Left colon (tissue), 2 donors: ENCODE results near the gene IRF7. TPM values are rescaled to one million over a fixed set of nuclear protein-coding genes. Genes with fewer than 3 reads are reported as not detected.
"Not testable (repeated sequence)": the region's sequence is repeated elsewhere in the genome, so short reads cannot be mapped to it uniquely, and the experiment has no call there.

ENCODE experiments used
- ATAC-seq: fragments of 200-7000 bp; cut with Tn5 transposase; one replicate; pipeline ENCODE4 v1.9.1; 2020; ENCODE audit warnings: mild to moderate bottlenecking, moderate library complexity
- DNase-seq, 2 donors: peaks; one replicate each; pipeline ENCODE4 v3.0.0-alpha.2; 2020
- intact Hi-C, 2 donors: fragments of 100-400 bp; cut with DNase I in 1 of 2; cut with micrococcal nuclease in 1 of 2; formaldehyde crosslinking; loops; one replicate each; pipeline versions ENCODE4 v1.11.2 to v1.14.0; 2022; cut with DNase I, micrococcal nuclease
- microRNA-seq, 2 donors: library from miRNA; unstranded; fragments of <30 nt; microRNA quantifications; one replicate each; pipeline versions ENCODE4 v1.1.0 to v1.2.0, GENCODE V29; 2020
- total RNA-seq, 2 donors: library from RNA; stranded (reverse); fragmentation: NEBNext Ultra II Directional; extraction: Animal tissue kit (Norgen Biotek cat#: 25700); gene quantifications; one replicate each; pipeline ENCODE4 v1.2.1, GENCODE V29; 2021
- donor health status: DM: no; HTN: no; CAD: no.
- donor health status: DM: yes; HTN: yes; CAD: no.

IRF7 gene
- total RNA-seq, 2 donors from 2014 or later: 29.9 to 36.4 TPM

- ATAC-seq (peak; percentile 13), DNase-seq (peak in 1 of 2 donors; percentile 57)
- intact Hi-C loops: no loop called here
Observed at GRCh38 chr11:574632-575312, 41.0 kb downstream of the IRF7 start.

- DNase-seq, intact Hi-C loops, ATAC-seq: not testable (repeated sequence)
Observed at GRCh38 chr11:574031-574570, 41.6 kb downstream of the IRF7 start.

- no peak for DNase-seq
- no peak for ATAC-seq
- intact Hi-C loops: no loop called here
Observed at GRCh38 chr11:573146-573759, 42.5 kb downstream of the IRF7 start.

- ATAC-seq (no peak), DNase-seq (no peak)
- intact Hi-C loops: no loop called here
Observed at GRCh38 chr11:571802-572185, 44.0 kb downstream of the IRF7 start.

GRCh38 chr11:569158-569885 lies 46.4 kb downstream of the IRF7 start:
- DNase-seq (no peak), ATAC-seq (peak; percentile 12)
- intact Hi-C loops: no loop called here

- intact Hi-C loops: no loop called here
- DNase-seq: peak; percentile 94
- peak; percentile 84 for ATAC-seq
Observed at GRCh38 chr11:568306-569157, 47.2 kb downstream of the IRF7 start.

- ATAC-seq: peak; percentile 1
- no peak for DNase-seq
- intact Hi-C loops: no loop called here
Observed at GRCh38 chr11:567629-568292, 48.0 kb downstream of the IRF7 start.

- ATAC-seq (no peak), DNase-seq (no peak)
- intact Hi-C loops: no loop called here
Observed at GRCh38 chr11:567011-567628, 48.6 kb downstream of the IRF7 start.

GRCh38 chr11:565921-566509 lies 49.7 kb downstream of the IRF7 start:
- ATAC-seq (no peak), DNase-seq (no peak)
- intact Hi-C loops: no loop called here

- intact Hi-C loops: no loop called here
- DNase-seq: no peak
- no peak for ATAC-seq
Observed at GRCh38 chr11:563812-564578, 51.8 kb downstream of the IRF7 start.

GRCh38 chr11:563066-563811 lies 52.5 kb downstream of the IRF7 start:
- DNase-seq (no peak), ATAC-seq (no peak)
- intact Hi-C loops: no loop called here

Small RNA genes within 50 kb of the gene (microRNA-seq; reads per million reads assigned to microRNA genes)
- gene MIR210: 235 to 911 reads per million in 2 donors

Other genes with a start within 250 kb of the IRF7 start
- 1 to 10 TPM; 2.4 to 3.3 TPM for gene B4GALNT4, start 246.5 kb downstream of the IRF7 start, total RNA-seq
- 100 to 1,000 TPM; 168 to 194 TPM for gene PKP3, start 221.7 kb downstream of the IRF7 start, total RNA-seq
- 100 to 1,000 TPM; 123 to 152 TPM for gene SIGIRR, start 201.0 kb downstream of the IRF7 start, total RNA-seq
- gene ANO9, start 173.9 kb downstream of the IRF7 start, total RNA-seq: 100 to 1,000 TPM; 141 to 180 TPM
- 10 to 100 TPM; 23.3 to 27.4 TPM for gene PTDSS2, start 165.7 kb downstream of the IRF7 start, total RNA-seq
- 100 to 1,000 TPM; 104 to 124 TPM for gene RNH1, start 108.7 kb downstream of the IRF7 start, total RNA-seq
- gene HRAS, start 80.4 kb downstream of the IRF7 start, total RNA-seq: 10 to 100 TPM; 42.3 to 58.1 TPM
- gene LRRC56, start 78.4 kb downstream of the IRF7 start, total RNA-seq: 1 to 10 TPM; 3.7 to 4.7 TPM
- 10 to 100 TPM; 13.6 to 15.3 TPM for gene LMNTD2, start 55.2 kb downstream of the IRF7 start, total RNA-seq
- gene RASSF7, start 55.0 kb downstream of the IRF7 start, total RNA-seq: 100 to 1,000 TPM in 1 of 2 donors, 10 to 100 TPM in 1; 90.9 to 117 TPM
- gene PHRF1, start 39.5 kb downstream of the IRF7 start, total RNA-seq: 10 to 100 TPM; 31.0 to 33.0 TPM
- 100 to 1,000 TPM; 359 to 611 TPM for gene CDHR5, start 9.0 kb upstream of the IRF7 start, total RNA-seq
- gene SCT, start 11.2 kb upstream of the IRF7 start, total RNA-seq: 1 to 10 TPM in 1 of 2 donors, not detected in 1; 2.7 TPM
- gene DRD4, start 21.3 kb upstream of the IRF7 start, total RNA-seq: 1 to 10 TPM; 1.3 to 1.9 TPM
- gene DEAF1, start 79.3 kb upstream of the IRF7 start, total RNA-seq: 10 to 100 TPM; 24.1 to 27.1 TPM
- 10 to 100 TPM; 26.9 to 31.3 TPM for gene TMEM80, start 79.9 kb upstream of the IRF7 start, total RNA-seq
- 100 to 1,000 TPM; 248 to 294 TPM for gene EPS8L2, start 90.3 kb upstream of the IRF7 start, total RNA-seq
- gene TALDO1, start 131.5 kb upstream of the IRF7 start, total RNA-seq: 100 to 1,000 TPM; 159 to 186 TPM
- gene GATD1, start 161.5 kb upstream of the IRF7 start, total RNA-seq: 10 to 100 TPM; 49.2 to 60.2 TPM
- gene CEND1, start 174.1 kb upstream of the IRF7 start, total RNA-seq: under 1 TPM in 1 of 2 donors, not detected in 1; 0.36 TPM
- 10 to 100 TPM; 16.0 to 16.8 TPM for gene SLC25A22, start 182.3 kb upstream of the IRF7 start, total RNA-seq
- 10 to 100 TPM; 20.0 to 25.8 TPM for gene PIDD1, start 189.3 kb upstream of the IRF7 start, total RNA-seq
- 1,000 to 10,000 TPM; 1,811 to 1,846 TPM for gene RPLP2, start 194.0 kb upstream of the IRF7 start, total RNA-seq
- 100 to 1,000 TPM; 161 to 222 TPM for gene PNPLA2, start 203.0 kb upstream of the IRF7 start, total RNA-seq
- 100 to 1,000 TPM; 117 to 122 TPM for gene CRACR2B, start 212.0 kb upstream of the IRF7 start, total RNA-seq
- gene CD151, start 217.0 kb upstream of the IRF7 start, total RNA-seq: 100 to 1,000 TPM; 443 to 462 TPM
- 10 to 100 TPM; 79.4 to 83.1 TPM for gene POLR2L, start 226.6 kb upstream of the IRF7 start, total RNA-seq
- 10 to 100 TPM; 11.7 to 20.2 TPM for gene TSPAN4, start 226.9 kb upstream of the IRF7 start, total RNA-seq